GM21360 (cell line): ENCODE results near the gene ZNF646.
A peak's percentile ranks its signal among the peaks of the same experiment; 100 is the strongest.

Experiments used
- ATAC-seq: cut with Tn5 transposase; IDR thresholded peaks from one replicate; pipeline ENCODE4 v1.9.1; 2021; ENCODE audit warnings: mild to moderate bottlenecking, moderate library complexity; ENCODE audit not compliant: unreplicated experiment

The ZNF646 gene

DNA sequence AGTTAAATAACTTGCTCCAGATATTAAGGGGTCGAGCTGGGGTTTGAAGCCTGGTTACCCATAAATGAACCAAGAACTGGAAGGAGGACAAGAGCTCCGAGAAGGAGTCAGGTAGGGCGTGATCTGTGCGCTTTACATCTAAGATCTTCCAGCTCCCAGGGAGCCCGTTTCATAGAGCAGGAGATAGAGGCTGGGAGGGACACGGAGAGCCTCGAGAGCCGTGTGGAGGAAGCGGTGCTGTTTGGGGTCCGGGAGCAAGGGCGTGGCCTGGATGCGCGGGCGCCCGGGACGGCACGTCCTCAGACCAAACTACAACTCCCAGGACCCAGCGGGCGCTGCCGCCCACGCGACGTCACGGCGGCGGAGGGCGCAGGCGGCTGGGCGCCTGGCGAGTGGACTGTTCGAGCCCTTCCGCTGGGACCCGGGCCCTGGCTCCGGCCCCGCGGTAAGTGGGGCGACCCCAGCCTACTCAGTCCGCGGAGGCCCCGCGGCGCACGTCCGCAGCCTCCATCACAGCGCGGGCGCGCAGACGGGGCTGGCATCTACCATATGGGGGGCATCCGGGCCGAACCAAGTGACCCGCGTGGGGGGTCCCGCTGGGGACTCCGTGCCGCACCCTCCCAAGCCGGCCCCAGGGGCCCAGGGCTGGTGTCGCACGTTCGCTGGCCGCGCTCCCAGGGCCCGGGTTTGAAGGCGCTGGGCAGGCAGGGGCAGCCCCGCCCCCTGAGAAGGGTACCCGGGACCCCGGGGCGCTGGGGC lies 34.0 kb downstream of the ZNF646 start, which contains the start of gene BCKDK:
TSS of gene BCKDK (plus strand) at position 352 of the 759 bp plus-strand sequence. CDS start 838 bp downstream, outside the sequence.
- peak; percentile 77 for ATAC-seq

DNA sequence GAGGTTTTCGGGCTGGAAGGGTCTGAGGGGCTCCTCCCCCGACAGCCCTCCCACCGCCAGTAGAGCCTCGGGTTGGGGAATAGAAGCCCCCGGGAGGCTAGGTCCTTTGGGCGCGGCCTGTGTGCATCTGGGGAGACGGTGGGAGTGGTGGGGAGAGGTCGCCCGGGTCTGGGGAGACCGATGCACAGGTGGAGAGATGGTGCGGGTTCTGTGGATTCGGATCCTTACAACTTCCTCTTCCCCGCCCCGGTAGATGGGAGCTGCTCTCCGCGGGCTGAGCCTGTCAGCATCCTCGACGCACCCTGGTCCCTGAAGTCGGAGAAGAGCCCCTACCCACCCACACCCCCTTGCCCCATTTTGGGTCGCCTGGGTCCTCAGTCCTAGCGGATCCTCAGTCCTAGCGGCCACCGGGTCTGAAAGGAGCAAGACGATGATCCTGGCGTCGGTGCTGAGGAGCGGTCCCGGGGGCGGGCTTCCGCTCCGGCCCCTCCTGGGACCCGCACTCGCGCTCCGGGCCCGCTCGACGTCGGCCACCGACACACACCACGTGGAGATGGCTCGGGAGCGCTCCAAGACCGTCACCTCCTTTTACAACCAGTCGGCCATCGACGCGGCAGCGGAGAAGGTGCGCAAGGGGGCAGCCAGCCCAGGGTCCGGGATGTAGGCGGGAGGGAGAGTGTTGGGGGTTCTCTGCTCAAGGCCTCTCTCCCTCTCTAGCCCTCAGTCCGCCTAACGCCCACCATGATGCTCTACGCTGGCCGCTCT lies 34.8 kb downstream of the ZNF646 start:
- ATAC-seq, result no peak

DNA sequence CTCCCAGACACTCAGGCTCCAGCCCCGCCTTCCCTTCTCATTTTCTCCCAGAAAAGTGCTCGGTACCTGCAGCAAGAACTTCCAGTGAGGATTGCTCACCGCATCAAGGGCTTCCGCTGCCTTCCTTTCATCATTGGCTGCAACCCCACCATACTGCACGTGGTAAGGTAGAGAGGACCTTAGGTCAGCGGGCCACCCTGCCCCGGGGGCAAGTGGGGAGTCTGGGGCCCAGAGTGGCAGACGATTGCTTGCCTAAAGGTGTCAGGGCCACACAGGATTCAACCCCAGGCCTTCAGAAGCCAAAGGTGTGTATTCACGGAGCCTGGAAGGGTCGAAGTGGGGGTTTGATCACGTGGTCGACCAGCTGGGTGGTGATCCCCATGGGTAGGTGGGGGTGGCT lies 35.4 kb downstream of the ZNF646 start:
- ATAC-seq, result no peak

DNA sequence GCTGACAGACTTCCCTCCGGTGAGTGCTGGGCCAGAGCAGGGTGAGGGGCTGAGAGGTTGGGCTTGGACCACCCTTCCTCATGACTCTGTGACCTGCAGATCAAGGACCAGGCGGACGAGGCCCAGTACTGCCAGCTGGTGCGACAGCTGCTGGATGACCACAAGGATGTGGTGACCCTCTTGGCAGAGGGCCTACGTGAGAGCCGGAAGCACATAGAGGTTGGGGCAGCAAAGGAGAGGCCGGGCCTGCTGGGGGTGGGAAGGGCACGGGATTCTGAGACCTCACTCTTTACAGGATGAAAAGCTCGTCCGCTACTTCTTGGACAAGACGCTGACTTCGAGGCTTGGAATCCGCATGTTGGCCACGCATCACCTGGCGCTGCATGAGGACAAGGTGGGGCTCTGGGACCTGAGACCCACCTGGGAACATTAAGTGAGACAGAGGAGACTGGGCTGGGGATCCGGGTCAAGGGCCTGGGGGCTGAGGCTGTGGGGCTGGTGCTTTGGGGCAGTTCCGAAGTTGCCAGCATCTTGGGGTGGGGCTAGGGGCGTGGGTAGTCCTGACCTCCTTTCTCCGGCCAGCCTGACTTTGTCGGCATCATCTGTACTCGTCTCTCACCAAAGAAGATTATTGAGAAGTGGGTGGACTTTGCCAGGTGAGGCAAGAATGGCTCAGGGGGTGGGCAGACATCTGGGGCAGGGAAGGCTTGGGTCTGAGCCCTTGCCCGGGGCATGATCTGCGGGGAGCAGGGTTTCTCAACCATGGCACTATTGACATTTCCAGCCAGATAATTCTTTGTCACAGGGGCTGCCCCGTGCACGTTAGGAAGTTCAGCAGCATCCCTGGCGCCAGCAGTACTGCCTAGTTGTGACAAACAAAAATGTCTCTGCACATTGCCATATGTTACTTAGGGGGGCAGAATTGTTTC lies 36.1 kb downstream of the ZNF646 start:
- no peak for ATAC-seq

DNA sequence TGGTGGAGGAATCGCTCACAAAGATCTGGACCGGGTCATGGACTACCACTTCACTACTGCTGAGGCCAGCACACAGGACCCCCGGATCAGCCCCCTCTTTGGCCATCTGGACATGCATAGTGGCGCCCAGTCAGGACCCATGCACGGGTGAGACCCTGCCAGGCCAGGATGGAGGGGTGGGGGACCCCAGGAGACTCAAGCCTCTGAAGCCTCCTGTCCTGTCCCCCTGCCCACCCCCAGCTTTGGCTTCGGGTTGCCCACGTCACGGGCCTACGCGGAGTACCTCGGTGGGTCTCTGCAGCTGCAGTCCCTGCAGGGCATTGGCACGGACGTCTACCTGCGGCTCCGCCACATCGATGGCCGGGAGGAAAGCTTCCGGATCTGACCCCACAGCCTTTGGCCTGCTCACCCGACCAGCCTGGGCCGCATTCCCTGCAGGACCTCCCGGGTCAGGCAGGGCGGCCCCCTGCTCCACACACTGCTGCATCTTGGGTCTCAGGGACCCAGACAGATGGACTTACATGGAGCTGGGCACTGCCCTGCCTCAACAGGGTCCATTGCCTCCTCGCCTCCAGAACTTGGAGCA lies 37.8 kb downstream of the ZNF646 start:
- ATAC-seq, result no peak

DNA sequence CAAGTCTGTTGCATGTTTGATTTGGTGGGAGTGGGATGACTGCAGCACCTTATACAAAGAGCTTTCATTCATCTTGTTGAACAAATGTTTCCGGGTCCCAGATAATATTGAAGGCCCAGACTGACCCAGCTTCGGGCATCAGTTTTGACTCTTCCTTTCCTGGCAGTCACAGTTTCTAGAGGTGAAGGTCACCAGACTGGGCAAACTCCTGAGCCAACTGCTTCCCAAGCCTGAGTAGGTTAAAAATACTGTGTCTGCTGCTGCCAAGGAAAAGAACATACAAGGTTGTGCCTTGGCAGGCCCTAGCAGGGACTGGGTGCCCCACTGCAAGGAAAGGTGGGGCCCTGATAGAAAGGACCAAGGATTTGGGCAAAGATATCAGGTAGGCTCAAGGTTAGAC lies 38.5 kb downstream of the ZNF646 start:
- ATAC-seq, result no peak

DNA sequence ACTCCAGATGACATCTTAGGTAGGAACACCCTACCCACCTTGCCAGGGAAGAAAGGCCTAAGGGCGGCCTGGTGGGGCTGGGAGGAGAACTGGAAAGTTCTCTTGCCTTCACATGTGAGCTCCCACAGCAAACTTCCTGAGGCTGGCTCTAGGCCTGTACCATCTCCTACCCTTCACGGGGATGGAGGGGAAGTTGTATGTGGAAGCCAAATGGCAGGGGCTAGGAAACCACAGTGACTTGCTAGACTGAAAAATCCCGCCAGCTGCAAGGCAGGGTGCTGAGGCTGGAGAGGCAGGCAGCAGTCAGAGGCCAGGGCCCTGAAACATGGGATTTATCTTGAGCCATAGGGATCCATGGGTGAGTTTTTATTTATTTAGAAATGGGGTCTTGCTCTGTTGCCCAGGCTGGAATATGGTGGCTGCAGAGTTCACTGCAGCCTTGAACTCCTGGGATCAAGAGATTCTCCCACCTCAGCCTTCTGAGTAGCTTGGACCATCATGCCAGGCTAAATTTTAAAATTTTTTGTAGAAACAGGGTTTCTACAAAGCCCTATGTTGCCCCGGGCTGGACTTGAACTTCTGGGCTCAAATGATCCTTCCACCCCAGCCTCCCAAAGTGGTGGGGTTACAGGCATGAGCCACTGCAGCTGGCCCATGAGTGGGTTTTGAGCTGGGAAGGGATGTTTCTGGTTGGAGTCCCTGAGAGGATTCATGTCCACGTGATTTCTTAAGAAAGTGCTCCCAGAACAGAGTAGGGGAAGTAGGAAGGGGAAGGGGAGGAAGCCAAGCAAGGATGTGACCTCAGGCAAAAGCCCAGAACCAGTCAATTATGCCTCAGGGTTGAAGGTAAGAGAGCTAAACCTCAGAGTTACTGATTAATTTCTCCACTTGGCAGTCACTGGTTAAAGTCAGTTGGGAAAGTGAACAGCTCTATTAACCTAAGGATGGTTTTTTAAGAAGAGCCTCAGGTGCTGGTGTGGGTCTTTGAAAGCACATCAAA lies 39.2 kb downstream of the ZNF646 start:
- no peak for ATAC-seq

DNA sequence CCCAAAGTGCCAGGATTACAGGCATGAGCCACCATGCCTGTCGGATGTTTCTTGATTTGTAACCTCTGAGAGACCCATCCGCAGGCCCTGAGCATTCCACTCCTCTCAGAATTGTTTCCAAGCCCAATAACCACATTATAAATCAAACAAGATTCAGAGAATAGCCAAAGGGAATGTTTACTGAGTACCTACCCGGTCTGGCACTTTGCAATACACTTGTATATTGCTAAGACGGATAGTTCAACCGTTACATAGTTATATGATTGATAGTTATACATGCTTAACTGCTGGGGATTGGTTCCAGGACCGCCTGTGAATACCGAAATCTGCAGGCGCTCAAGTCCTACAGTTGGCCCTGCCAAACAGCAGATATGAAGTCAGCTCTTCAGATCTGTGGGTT lies 40.2 kb downstream of the ZNF646 start:
- ATAC-seq, result no peak

DNA sequence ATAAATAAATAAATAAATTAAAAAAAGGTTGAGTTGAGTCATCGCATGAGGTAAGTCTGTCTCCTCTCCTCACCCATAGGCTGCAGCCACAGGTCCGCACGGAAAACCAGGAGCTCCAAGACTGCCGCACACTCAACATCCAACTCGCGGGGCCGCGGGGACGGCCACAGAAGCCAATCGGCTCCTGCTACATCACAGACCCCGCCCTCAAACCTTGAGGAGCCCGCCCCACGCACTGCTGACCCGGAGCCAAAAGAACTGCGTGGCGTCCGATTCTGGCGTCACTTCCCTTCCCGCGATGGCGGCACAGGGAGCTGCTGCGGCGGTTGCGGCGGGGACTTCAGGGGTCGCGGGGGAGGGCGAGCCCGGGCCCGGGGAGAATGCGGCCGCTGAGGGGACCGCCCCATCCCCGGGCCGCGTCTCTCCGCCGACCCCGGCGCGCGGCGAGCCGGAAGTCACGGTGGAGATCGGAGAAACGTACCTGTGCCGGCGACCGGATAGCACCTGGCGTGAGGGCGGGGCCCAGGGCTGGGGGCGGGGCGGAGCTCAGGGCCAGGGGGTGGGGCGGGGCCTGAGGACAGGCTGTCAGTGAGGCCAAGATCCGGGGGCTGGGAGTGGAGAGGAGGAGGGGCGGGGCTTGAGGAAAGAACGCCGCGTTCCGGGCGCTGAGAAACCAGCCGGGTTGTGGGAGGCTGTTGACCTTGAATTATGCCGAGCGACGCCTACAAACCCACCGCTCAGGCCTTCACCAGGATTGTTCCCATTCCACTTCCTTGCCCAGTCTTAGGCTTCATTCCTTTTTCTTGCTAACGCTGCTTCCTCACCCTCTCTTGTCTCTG lies 43.4 kb downstream of the ZNF646 start, which contains the start of gene KAT8:
TSS of gene KAT8 (plus strand) at position 281 of the 839 bp plus-strand sequence. CDS start at position 299, 18 bp downstream.
- ATAC-seq, result peak; percentile 92

DNA sequence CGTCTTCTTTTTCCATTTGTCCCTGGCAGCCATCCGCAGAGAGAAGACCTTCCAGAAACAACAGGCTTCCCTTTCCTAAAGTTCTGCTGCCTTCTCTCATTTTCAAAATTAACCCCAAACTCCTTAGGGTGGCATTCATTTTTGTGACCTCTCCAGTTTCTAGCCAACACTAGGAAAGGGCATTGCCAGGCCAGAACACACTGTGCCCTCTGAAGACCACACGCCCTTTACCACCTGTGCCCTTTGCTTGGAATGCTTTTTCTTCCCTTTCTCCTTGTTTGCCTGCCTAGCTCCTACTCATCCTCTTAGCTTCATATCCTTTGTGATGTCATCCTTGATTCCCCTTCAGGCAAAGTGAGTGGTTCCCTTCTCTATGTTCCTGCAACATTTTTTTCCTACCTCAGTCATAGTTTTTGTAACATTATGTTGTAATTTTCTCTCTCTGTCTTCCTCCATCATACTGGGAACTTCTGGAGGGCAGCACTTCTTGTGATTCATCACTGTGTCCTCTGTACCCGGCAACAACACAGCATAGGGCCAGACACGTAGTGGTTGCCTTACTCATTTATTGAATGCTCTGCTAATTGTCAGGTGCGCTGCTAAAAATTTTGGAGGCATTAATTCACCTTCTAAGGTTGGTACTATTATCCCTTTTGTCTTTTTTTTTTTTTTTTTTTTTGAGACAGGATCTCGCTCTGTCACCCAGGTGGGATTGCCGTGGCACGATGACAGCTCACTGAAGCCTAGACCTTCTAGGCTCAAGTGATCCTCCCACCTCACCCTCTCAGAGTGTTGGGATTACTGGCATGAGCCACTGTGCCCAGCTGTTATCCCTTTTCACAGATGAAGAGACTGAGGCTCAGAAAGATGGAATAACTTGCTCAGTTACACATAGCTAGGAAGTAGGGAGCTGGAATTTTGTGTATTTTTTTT lies 44.3 kb downstream of the ZNF646 start:
- no peak for ATAC-seq

DNA sequence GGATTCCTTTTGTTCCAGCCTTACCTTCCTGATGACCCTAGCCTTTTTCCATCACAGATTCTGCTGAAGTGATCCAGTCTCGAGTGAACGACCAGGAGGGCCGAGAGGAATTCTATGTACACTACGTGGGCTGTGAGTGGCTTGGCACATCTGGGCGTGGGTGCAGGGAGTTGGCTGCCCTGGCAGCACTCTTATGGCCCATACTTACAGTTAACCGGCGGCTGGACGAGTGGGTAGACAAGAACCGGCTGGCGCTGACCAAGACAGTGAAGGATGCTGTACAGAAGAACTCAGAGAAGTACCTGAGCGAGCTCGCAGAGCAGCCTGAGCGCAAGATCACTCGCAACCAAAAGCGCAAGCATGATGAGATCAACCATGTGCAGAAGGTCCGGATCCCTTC lies 45.9 kb downstream of the ZNF646 start:
- ATAC-seq, result no peak

DNA sequence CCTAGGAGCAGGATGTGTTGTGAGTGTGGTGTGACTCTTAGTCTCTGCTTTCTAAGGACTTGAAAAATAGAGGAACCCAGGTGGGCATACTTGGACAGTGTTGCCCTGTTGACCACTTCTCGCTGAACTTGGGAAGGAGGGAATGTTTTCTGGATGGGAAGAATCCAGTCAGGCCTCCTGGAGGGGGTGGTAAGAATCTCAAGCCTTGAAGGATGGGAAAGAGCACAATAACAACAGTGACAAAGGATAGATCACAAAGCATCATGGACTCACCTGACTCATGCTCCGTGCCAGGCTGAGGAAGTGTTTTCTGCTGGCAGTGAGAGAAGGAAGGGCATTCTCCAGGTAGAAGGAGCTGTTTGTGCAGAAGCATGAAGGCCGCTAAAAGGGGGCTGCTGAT lies 51.6 kb downstream of the ZNF646 start:
- no peak for ATAC-seq

DNA sequence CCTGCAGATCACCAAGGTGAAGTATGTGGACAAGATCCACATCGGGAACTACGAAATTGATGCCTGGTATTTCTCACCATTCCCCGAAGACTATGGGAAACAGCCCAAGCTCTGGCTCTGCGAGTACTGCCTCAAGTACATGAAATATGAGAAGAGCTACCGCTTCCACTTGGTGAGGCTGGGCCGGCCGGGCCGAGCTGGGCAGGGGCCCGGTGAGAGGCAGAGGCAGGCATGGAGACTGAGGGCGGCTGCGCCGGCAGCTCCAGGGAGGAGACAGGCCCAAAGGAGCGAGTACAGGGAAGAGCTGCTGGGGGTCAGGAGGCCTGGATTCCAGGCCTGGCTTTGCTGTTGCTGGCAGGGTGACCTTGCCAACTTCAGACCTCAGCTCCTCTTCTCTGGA lies 53.0 kb downstream of the ZNF646 start:
- ATAC-seq, result no peak

DNA sequence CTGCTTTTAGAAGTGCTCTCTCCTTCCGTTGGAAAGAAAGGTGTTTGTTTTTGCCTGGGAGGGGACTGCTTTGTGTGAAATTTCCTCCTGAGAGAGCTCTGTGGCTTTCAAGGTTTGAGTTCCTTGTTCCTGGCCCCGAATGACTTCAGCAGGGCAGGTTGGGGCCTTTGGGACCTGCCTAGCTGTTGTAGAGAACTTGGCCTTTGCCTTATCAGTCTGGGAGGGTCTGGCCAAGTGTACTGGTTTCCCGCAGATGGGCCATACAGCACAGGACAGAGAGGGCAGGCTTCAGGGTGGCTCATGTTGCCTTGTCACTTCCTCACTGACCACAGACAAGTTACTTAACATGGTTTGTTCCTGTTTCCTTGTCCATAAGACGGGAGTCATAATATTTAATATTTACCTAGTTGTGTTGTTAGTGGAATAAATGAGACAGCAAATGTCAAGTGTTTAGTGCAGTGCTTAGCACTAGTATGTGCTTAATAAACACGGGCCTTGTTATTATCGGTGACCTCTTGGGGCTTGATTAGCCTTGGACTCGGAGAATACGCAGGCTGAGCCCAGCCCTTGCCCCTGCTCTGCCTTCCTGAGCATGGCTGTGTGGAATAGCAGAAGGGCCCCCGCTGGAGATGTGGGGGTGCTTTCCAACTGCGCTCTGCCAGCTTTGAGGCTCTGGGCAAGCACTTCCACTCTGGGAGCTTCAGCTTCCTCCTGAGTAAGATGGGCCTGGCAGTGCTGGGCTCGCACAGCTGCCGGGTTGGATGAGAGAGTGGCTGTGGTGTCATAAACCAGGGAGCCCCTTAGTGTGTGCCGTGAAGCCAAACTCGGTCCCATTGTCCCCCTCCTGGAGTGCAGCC lies 54.7 kb downstream of the ZNF646 start:
- ATAC-seq, result no peak

DNA sequence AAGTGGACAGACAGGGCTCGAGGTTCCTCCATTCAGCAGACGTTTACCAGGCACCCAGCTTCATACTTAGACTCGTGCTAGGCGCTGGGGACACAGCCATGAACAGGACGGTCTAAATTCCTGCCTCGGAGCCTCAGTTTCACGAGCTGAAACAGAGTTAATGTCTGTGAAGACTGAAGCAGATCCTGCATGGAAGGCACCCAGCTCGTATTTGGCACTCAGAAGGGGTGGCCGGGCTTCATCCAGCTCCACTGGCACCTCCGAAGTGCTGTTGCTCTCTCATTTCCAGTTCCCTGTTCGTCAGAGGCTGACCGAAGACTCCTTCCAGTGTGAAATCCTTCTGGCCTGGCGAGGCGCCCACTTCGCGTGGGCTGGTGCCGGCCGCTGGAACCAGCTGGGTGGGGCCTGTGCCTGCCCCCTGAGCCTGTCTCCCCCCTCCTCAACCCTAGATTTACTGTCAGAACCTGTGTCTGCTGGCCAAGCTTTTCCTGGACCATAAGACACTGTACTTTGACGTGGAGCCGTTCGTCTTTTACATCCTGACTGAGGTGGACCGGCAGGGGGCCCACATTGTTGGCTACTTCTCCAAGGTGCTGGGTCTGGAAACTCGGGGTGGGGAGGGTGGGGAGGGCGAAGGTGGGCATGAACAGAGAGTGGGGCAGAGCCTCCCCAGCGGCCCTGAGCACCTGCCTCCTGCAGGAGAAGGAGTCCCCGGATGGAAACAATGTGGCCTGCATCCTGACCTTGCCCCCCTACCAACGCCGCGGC lies 55.5 kb downstream of the ZNF646 start:
- no peak for ATAC-seq
